Measurements from ENCODE around the gene RGL1. TPM values are rescaled to one million over a fixed set of nuclear protein-coding genes. Genes with fewer than 3 reads are reported as not detected.

RGL1 gene
- total RNA-seq, 4 donors from 2014 or later: 10.6 to 13.8 (median 11.3) TPM

GRCh38 chr1:183882335-183883167 is 77.6 kb downstream of the RGL1 start:
- TF ChIP-seq POLR2AphosphoS5 (IDR thresholded peaks at IDR 0.05): no peak
- no peak for TF ChIP-seq EP300 (IDR thresholded peaks at IDR 0.05)
- TF ChIP-seq POLR2A (IDR thresholded peaks at IDR 0.05): no peak
- TF ChIP-seq CTCF (IDR thresholded peaks at IDR 0.05): no peak
- peaks cover 7% of the 10 kb centered on the region for H3K36me3 ChIP-seq
- 72% methylated on average over 8 of the region's 8 CpGs for WGBS
- no peak overlapping the region for H3K4me3 ChIP-seq
- H3K27me3 ChIP-seq: no peaks in the 10 kb centered on the region
- H3K27ac ChIP-seq: peak overlapping the region; percentile 3
- no peaks in the 10 kb centered on the region for H3K9me3 ChIP-seq
- H3K4me1 ChIP-seq: peaks cover 21% of the 10 kb centered on the region
- DNase-seq (ENCODE audit: low spot score in 2 of 2): no peak

GRCh38 chr1:183883623-183884022 is 78.7 kb downstream of the RGL1 start:
- Histone ChIP-seq H3K4me3 (no peak overlapping the region), H3K4me1 (peaks cover 19% of the 10 kb centered on the region), H3K27ac (no peak overlapping the region), H3K27me3 (no peaks in the 10 kb centered on the region), H3K36me3 (peaks cover 7% of the 10 kb centered on the region), H3K9me3 (no peaks in the 10 kb centered on the region)
- TF ChIP-seq EP300 (IDR thresholded peaks at IDR 0.05) (no peak), POLR2AphosphoS5 (IDR thresholded peaks at IDR 0.05) (no peak), CTCF (IDR thresholded peaks at IDR 0.05) (no peak), POLR2A (IDR thresholded peaks at IDR 0.05) (no peak)
- WGBS: 74% methylated on average over 5 of the region's 5 CpGs
- DNase-seq (ENCODE audit: low spot score in 2 of 2): no peak

GRCh38 chr1:183884526-183884925 is 79.6 kb downstream of the RGL1 start:
- peaks cover 24% of the 10 kb centered on the region for H3K4me1 ChIP-seq
- H3K4me3 ChIP-seq: no peak overlapping the region
- H3K27me3 ChIP-seq: no peaks in the 10 kb centered on the region
- peaks cover 7% of the 10 kb centered on the region for H3K36me3 ChIP-seq
- no peak overlapping the region for H3K27ac ChIP-seq
- 91% methylated on average over 4 of the region's 4 CpGs for WGBS
- DNase-seq (ENCODE audit: low spot score in 2 of 2): no peak
- TF ChIP-seq EP300 (IDR thresholded peaks at IDR 0.05) (no peak), CTCF (IDR thresholded peaks at IDR 0.05) (no peak), POLR2AphosphoS5 (IDR thresholded peaks at IDR 0.05) (no peak), POLR2A (IDR thresholded peaks at IDR 0.05) (no peak)
- no peaks in the 10 kb centered on the region for H3K9me3 ChIP-seq

GRCh38 chr1:183885142-183885735 is 80.3 kb downstream of the RGL1 start:
- Histone ChIP-seq H3K4me1 (peaks cover 24% of the 10 kb centered on the region), H3K4me3 (no peak overlapping the region), H3K27ac (no peak overlapping the region), H3K36me3 (peaks cover 7% of the 10 kb centered on the region), H3K27me3 (no peaks in the 10 kb centered on the region), H3K9me3 (no peaks in the 10 kb centered on the region)
- WGBS: 93% methylated on average over 1 of the region's 1 CpG
- DNase-seq (ENCODE audit: low spot score in 2 of 2): no peak
- TF ChIP-seq CTCF (IDR thresholded peaks at IDR 0.05) (no peak), EP300 (IDR thresholded peaks at IDR 0.05) (no peak), POLR2AphosphoS5 (IDR thresholded peaks at IDR 0.05) (no peak), POLR2A (IDR thresholded peaks at IDR 0.05) (no peak)

- peaks cover 7% of the 10 kb centered on the region for H3K36me3 ChIP-seq
- WGBS: 85% methylated on average over 3 of the region's 3 CpGs
- H3K4me1 ChIP-seq: peaks cover 23% of the 10 kb centered on the region
These were observed 81.3 kb downstream of the RGL1 start for GRCh38 chr1:183886083-183886828.

More at GRCh38 chr1:183886083-183886828, 81.3 kb downstream of the RGL1 start:
- H3K27ac ChIP-seq: no peak overlapping the region
- no peak for TF ChIP-seq POLR2AphosphoS5 (IDR thresholded peaks at IDR 0.05)
- TF ChIP-seq POLR2A (IDR thresholded peaks at IDR 0.05): no peak
- TF ChIP-seq EP300 (IDR thresholded peaks at IDR 0.05): no peak
- TF ChIP-seq CTCF (IDR thresholded peaks at IDR 0.05): no peak
- H3K9me3 ChIP-seq: no peaks in the 10 kb centered on the region
- no peak for DNase-seq (ENCODE audit: low spot score in 2 of 2)
- H3K4me3 ChIP-seq: no peak overlapping the region
- no peaks in the 10 kb centered on the region for H3K27me3 ChIP-seq
